ENCODE data around the gene RIPK3.
"Not testable (repeated sequence)": the region's sequence is repeated elsewhere in the genome, so short reads cannot be mapped to it uniquely, and the experiment has no call there.

Gene RIPK3

DNA sequence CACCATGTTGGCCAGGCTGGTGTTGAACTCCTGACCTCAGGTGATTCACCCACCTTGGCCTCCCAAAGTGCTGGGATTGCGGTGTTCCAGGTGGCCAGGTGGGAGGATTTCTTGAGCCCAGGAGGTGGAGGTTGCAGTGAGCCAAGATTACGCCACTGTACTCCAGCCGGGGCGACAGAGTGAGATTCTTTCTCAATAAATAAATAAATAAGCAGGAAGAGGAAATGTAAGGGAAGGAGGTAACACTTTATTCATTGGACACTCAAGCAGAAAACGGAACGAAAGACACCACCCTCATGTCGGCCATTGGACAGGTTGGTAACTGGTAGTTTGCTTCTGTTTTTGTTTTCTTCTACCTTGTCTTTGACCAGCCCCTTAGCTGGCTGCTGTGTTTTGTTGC, 15.2 kb upstream of the RIPK3 start:
- no peak overlapping the region for H3K4me3 ChIP-seq (ENCODE audit: low read depth, low read length)
- no peak for DNase-seq (ENCODE audit: low read depth)
- TF ChIP-seq, protein P1, sequence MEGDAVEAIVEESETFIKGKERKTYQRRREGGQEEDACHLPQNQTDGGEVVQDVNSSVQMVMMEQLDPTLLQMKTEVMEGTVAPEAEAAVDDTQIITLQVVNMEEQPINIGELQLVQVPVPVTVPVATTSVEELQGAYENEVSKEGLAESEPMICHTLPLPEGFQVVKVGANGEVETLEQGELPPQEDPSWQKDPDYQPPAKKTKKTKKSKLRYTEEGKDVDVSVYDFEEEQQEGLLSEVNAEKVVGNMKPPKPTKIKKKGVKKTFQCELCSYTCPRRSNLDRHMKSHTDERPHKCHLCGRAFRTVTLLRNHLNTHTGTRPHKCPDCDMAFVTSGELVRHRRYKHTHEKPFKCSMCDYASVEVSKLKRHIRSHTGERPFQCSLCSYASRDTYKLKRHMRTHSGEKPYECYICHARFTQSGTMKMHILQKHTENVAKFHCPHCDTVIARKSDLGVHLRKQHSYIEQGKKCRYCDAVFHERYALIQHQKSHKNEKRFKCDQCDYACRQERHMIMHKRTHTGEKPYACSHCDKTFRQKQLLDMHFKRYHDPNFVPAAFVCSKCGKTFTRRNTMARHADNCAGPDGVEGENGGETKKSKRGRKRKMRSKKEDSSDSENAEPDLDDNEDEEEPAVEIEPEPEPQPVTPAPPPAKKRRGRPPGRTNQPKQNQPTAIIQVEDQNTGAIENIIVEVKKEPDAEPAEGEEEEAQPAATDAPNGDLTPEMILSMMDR (IDR thresholded peaks at IDR 0.05; ENCODE audit: low read depth, low read length, missing control alignments): no peak

DNA sequence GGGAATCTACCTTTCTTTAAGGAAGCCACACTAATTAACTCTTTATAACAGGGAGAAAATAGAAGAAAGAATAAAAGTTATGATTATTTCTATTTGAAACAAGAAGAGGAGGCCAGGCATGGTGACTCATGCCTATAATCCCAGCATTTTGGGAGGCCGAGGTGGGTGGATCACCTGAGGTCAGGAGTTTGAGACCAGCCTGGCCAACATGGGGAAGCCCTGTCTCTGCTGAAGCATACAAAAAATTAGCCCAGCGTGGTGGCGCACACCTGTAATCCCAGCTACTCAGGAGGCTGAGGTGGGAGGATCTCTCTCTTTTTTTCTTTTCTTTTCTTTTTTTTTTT, 14.7 kb upstream of the RIPK3 start:
- H3K4me3 ChIP-seq (ENCODE audit: low read depth, low read length); DNase-seq (ENCODE audit: low read depth): not testable (repeated sequence)

DNA sequence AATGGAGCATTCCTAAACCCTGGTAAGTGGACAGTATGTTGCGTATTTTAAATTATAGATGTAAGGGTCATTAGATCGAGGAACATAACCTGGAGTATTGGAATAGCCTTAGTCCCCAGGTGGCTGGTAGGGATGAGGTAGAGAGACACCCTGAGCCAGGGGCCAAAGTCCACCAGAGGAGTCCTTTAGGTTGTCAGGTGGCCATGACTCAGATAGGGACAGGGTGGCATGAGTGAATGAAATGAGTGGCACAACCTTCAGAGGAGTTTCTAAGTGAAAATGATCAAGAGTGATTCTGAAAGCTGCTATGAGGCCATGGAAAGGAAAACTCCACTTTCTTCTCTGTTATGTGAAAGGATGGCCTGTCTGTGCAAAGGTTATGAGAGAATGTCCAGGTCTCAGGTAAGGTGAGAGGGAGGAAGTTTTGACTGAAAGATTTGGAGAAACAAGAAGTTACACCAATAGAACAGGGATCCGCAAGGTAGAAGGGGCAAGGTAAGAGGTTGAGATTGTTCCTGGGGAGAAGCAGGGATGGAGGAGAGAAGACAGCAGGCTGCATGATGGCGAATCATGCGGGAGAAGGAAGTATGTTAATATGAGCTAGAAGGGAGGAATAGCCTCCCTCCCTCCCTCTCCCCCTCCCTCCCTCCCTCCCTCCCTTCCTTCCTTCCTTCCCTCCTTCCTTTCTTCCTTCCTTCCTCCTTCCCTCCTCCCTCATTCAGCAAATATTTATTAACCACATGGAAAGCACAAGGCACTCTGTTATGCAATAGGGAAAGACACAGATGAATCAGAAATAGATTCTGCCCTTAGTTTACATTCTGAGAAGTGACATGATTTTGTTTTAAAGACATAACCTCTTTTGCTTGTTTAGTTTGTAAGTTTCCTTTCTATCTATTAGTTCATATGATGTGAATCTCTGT, 14.0 kb upstream of the RIPK3 start:
- DNase-seq (ENCODE audit: low read depth): no peak
- TF ChIP-seq, protein P1 (IDR thresholded peaks at IDR 0.05; ENCODE audit: low read depth, low read length, missing control alignments): no peak
- H3K4me3 ChIP-seq (ENCODE audit: low read depth, low read length): no peak overlapping the region

DNA sequence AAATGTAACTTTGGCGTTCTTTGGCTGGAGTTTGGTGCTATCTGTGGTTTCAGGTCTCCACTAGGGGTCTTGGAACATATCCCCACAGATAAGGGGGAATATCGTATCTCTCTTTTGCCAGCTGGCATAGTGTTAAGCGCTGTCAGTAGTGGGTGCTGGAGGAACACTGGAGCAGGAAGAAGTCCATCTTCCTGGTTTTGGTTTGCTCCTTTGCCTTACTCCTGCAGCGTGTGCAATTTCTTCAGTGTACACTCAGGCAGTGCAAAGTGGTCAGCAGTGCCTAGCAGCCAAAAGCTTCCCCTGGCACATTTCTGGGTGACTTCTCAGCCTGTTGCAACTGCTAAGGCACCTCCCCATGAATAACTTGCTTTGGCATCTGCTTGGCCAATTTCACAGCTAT, 11.7 kb upstream of the RIPK3 start:
- TF ChIP-seq, protein P1 (IDR thresholded peaks at IDR 0.05; ENCODE audit: low read depth, low read length, missing control alignments): no peak
- no peak overlapping the region for H3K4me3 ChIP-seq (ENCODE audit: low read depth, low read length)
- no peak for DNase-seq (ENCODE audit: low read depth)

DNA sequence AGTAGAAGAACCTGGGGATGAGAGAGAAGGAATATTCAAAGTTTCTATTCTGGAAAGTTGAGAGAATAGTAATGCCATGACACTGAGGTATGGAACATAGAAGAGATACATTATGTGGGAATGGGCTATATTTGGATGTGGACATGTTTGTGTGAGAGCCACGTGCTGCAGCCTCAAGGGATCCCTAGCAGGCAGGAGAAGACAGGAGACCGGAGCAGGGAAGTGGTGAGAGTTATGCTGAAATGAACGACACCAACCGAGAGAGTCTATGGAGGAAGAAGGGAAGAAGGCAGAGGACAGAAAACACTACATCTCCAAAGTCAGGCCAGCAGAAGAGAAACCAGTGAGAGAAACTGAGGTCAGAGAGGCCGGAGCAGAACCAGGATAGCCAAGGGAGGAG, 10.0 kb upstream of the RIPK3 start:
- TF ChIP-seq, protein P1 (IDR thresholded peaks at IDR 0.05; ENCODE audit: low read depth, low read length, missing control alignments): no peak
- no peak overlapping the region for H3K4me3 ChIP-seq (ENCODE audit: low read depth, low read length)
- DNase-seq (ENCODE audit: low read depth): no peak

DNA sequence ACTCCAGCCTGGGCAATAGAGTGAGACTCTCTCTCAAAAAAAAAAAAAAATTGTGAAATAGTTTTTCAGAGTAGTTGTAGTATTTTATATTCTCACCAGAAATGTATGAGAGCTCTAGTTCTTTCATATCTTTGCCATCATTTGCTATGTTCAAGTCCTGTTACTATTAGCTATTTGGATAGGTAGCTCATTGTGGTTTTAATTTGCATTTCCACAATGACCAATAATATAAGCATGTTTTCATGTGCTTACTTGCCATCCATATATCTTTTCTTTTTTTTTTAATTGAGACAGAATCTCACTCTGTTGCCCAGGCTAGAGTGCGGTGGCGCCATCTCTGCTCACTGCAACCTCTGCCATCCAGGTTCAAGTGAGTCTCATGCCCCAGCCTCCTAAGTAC, 8.4 kb upstream of the RIPK3 start:
- H3K4me3 ChIP-seq (ENCODE audit: low read depth, low read length): no peak overlapping the region
- TF ChIP-seq, protein P1 (IDR thresholded peaks at IDR 0.05; ENCODE audit: low read depth, low read length, missing control alignments): no peak

DNA sequence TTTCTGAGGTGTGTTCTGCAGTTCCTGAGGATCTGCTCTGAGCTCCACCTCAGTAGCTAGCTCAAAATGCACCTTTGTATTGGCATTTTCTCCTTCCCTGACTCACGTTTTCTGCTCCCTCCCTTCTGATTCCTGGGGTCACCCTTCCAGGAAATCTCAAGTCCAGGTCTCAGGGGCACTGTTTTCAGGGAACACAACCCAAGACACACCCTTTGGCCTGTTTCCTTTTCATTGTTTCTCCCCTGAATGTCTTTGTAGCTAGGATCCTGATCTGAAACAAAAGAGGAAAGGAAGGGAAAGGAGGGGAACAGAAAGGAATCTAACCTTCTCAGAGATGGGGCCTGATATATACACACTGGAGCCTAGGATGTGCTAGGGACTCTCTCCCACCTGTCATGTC, 7.3 kb upstream of the RIPK3 start:
- H3K4me3 ChIP-seq (ENCODE audit: low read depth, low read length): no peak overlapping the region
- DNase-seq (ENCODE audit: low read depth): no peak
- TF ChIP-seq, protein P1 (IDR thresholded peaks at IDR 0.05; ENCODE audit: low read depth, low read length, missing control alignments): no peak

More for the DNA sequence above, 8.4 kb upstream of the RIPK3 start:
- no peak for DNase-seq (ENCODE audit: low read depth)

Data from GM12864 (cell line).